DOHH2 (cell line): ENCODE results near the gene COL25A1.

ENCODE experiments used
- H3F3A ChIP-seq: fragments of 200-600 bp; sonication (generic), shearing (Covaris generic); 2 replicates; pipeline ENCODE4 v1.6.0; 2016; ENCODE audit warnings: antibody characterized with exemption, mild to moderate bottlenecking; ENCODE audit not compliant: control insufficient read depth, insufficient read depth
- H3K27ac ChIP-seq: fragments of 200-600 bp; sonication (generic); 2 replicates; pipeline ENCODE4 v1.5.1; 2014; ENCODE audit warnings: low read depth, mild to moderate bottlenecking, low read length, moderate library complexity
- H3K27me3 ChIP-seq: fragments of 200-600 bp; sonication (generic); 2 replicates; pipeline ENCODE4 v1.6.1; 2014; ENCODE audit warnings: mild to moderate bottlenecking, low read length, mixed read lengths; ENCODE audit not compliant: control insufficient read depth
- H3K36me3 ChIP-seq: fragments of 200-600 bp; sonication (generic); 2 replicates; pipeline ENCODE4 v1.6.1; 2014; ENCODE audit warnings: mild to moderate bottlenecking, low read length, moderate library complexity, mixed read lengths; ENCODE audit not compliant: control insufficient read depth
- H3K4me1 ChIP-seq: fragments of 200-600 bp; sonication (generic); 2 replicates; pipeline ENCODE4 v1.6.1; 2014; ENCODE audit warnings: mild to moderate bottlenecking, low read length, mixed read lengths; ENCODE audit not compliant: control insufficient read depth
- H3K4me2 ChIP-seq: fragments of 200-600 bp; sonication (generic); 2 replicates; pipeline ENCODE4 v1.6.0; 2014; ENCODE audit warnings: mild to moderate bottlenecking, low read length, moderate library complexity
- H3K4me3 ChIP-seq: fragments of 200-600 bp; sonication (generic); 2 replicates; pipeline ENCODE4 v1.5.1; 2014; ENCODE audit warnings: mild to moderate bottlenecking, low read length, mixed read lengths
- H3K79me2 ChIP-seq: fragments of 200-600 bp; sonication (generic); 2 replicates; pipeline ENCODE4 v1.6.1; 2014; ENCODE audit warnings: mild to moderate bottlenecking, low read length, mixed read lengths; ENCODE audit not compliant: control insufficient read depth
- H3K9me2 ChIP-seq: fragments of 200-600 bp; sonication (generic); replicated peaks from 2 replicates; pipeline ENCODE4 v1.6.1; 2014; ENCODE audit warnings: mild to moderate bottlenecking, low read length, mixed read lengths; ENCODE audit not compliant: control insufficient read depth
- H3K9me3 ChIP-seq: fragments of 200-600 bp; sonication (generic); 2 replicates; pipeline ENCODE4 v1.6.1; 2014; ENCODE audit warnings: antibody characterized with exemption, low read length, mixed read lengths; ENCODE audit not compliant: control insufficient read depth, insufficient read depth
- H4K20me1 ChIP-seq: fragments of 200-600 bp; sonication (generic); 2 replicates; pipeline ENCODE4 v1.6.0; 2014; ENCODE audit warnings: low read depth, mild to moderate bottlenecking, antibody characterized with exemption, low read length, moderate library complexity; ENCODE audit not compliant: control insufficient read depth, insufficient read depth
- EZH2phosphoT487 ChIP-seq: fragments of 200-600 bp; sonication (generic); IDR thresholded peaks from 2 replicates; pipeline ENCODE4 v1.6.1; 2017; ENCODE audit warnings: borderline replicate concordance, mild to moderate bottlenecking, antibody characterized with exemption, low read length, moderate library complexity, mixed read lengths
- TF ChIP-seq, protein P1 (sequence below): fragments of 200-600 bp; sonication (generic); IDR thresholded peaks from one replicate; pipeline ENCODE4 v1.5.1; 2014; ENCODE audit warnings: antibody characterized with exemption, mild to moderate bottlenecking, low read depth, low read length; ENCODE audit not compliant: poor library complexity, severe bottlenecking

Gene COL25A1

DNA sequence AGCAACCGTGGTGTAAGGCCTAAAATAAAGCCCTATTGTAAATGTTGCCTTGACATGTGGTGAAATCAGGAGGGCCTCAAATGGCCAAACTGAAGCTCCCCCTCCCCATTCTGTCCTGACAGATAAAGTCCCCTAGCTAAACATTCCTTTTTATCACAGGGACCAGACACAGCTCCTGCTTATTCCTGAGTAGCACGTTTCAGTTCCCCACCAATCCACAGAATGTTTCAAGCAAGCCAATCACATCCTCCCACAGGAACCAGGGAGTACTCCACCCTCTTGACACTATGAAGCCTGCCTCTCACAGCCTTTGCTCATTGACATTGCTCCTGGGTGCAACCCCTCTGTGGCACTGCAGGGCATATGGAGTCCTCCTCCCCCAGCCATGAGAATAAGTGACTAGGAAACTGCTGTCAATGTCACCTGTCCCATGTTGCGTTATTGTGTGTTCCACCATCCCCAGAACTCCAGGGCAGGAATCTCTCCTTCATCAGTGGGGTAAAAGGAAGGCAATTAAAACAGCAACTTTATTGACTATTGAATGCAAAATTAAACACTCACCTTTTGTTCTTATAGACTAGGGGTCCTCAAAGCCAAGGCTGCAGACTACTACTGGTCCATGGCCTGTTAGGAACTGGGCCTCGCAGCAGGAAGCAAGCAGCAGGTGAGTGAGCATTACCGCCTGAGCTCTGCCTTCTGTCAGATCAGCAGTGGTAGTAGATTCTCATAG, 128.1 kb downstream of the COL25A1 start:
- no peaks in the 10 kb centered on the region for H3K9me3 ChIP-seq
- H3K79me2 ChIP-seq = no peaks in the 10 kb centered on the region
- no peaks in the 10 kb centered on the region for H4K20me1 ChIP-seq
- no peak overlapping the region for H3K27ac ChIP-seq
- H3K9me2 ChIP-seq = no peaks in the 10 kb centered on the region
- H3K4me3 ChIP-seq = no peak overlapping the region
- H3K27me3 ChIP-seq = no peaks in the 10 kb centered on the region
- H3K4me1 ChIP-seq = no peaks in the 10 kb centered on the region
- H3F3A ChIP-seq = no peaks in the 10 kb centered on the region
- no peak overlapping the region for H3K4me2 ChIP-seq
- TF ChIP-seq, protein P1, sequence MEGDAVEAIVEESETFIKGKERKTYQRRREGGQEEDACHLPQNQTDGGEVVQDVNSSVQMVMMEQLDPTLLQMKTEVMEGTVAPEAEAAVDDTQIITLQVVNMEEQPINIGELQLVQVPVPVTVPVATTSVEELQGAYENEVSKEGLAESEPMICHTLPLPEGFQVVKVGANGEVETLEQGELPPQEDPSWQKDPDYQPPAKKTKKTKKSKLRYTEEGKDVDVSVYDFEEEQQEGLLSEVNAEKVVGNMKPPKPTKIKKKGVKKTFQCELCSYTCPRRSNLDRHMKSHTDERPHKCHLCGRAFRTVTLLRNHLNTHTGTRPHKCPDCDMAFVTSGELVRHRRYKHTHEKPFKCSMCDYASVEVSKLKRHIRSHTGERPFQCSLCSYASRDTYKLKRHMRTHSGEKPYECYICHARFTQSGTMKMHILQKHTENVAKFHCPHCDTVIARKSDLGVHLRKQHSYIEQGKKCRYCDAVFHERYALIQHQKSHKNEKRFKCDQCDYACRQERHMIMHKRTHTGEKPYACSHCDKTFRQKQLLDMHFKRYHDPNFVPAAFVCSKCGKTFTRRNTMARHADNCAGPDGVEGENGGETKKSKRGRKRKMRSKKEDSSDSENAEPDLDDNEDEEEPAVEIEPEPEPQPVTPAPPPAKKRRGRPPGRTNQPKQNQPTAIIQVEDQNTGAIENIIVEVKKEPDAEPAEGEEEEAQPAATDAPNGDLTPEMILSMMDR = no peak
- no peak for TF ChIP-seq EZH2phosphoT487
- H3K36me3 ChIP-seq = no peaks in the 10 kb centered on the region

DNA sequence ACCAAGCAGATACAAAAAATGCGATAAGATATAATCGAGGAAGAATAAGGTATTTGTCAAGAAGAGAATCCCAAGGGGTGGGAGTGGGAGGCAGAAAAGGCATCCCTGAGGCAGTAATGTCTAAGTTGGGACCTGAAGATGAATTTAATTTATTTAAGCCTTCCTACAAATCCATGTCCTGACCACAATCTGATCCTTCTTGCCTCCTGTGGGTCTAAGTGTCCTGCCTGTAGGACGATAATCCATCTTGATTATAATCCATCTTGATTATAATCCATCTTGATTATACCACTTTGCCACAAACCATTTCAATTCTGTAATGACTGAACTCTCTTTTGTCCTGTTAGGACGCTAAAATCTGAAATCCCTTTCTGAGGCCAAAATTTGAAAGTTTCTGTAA, 130.2 kb downstream of the COL25A1 start:
- H3K27me3 ChIP-seq = no peaks in the 10 kb centered on the region
- H3K9me3 ChIP-seq = no peaks in the 10 kb centered on the region
- no peak overlapping the region for H3K27ac ChIP-seq
- H3K4me1 ChIP-seq = no peaks in the 10 kb centered on the region
- no peaks in the 10 kb centered on the region for H3F3A ChIP-seq
- H3K4me2 ChIP-seq = no peak overlapping the region
- TF ChIP-seq, protein P1 = no peak
- TF ChIP-seq EZH2phosphoT487 = no peak
- H3K4me3 ChIP-seq = no peak overlapping the region
- H3K9me2 ChIP-seq = no peaks in the 10 kb centered on the region
- no peaks in the 10 kb centered on the region for H3K79me2 ChIP-seq
- H3K36me3 ChIP-seq = no peaks in the 10 kb centered on the region
- H4K20me1 ChIP-seq = no peaks in the 10 kb centered on the region

DNA sequence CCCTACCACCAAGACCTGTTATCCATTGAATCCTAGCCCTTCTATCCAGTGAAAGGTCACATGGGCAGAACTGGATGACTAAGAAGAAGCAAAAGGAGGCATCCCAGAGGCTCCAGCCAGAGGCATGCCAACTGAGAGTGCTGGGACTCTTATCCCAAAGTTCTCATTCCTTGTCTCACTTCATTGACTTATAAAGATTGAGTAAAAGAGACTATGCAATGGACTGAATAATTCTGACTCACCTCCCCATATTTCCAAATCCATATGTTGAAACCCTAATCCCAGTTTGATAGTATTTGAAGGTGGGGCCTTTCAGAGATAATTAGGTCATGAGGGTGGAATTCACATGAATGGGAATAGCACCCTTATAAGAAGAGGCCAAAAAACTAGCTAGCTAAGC, 131.4 kb downstream of the COL25A1 start:
- Histone ChIP-seq H3F3A (no peaks in the 10 kb centered on the region), H3K79me2 (no peaks in the 10 kb centered on the region), H3K27me3 (no peaks in the 10 kb centered on the region), H3K27ac (no peak overlapping the region), H3K4me3 (no peak overlapping the region), H3K4me2 (no peak overlapping the region), H3K9me3 (no peaks in the 10 kb centered on the region), H4K20me1 (no peaks in the 10 kb centered on the region), H3K4me1 (peaks cover 4% of the 10 kb centered on the region), H3K36me3 (no peaks in the 10 kb centered on the region), H3K9me2 (no peaks in the 10 kb centered on the region)
- TF ChIP-seq EZH2phosphoT487 = no peak
- TF ChIP-seq, protein P1 = no peak
